PC-3 (cell line): Measurements from ENCODE around the gene SUMO2. TPM values are rescaled to one million over a fixed set of nuclear protein-coding genes. Genes with fewer than 3 reads are reported as not detected.

ENCODE experiments used
- ATAC-seq: fragments of 200-7000 bp; cut with Tn5 transposase; 2 replicates; pipeline ENCODE4 v1.9.1; 2020; ENCODE audit warnings: mild to moderate bottlenecking, moderate library complexity
- BruUV-seq: library from RNA; stranded (reverse); fragments of 400-500 nt; replicated peaks from 2 replicates; lab custom pipeline; 2021; lab: Mats Ljungman, UMichigan
- CTCF ChIA-PET: fragments of 300-600 bp; sonication (Branson Sonifier 250); formaldehyde crosslinking; loops from one replicate; lab custom pipeline; 2022; ENCODE audit warnings: antibody characterized with exemption; lab: Charles Lee
- POLR2A ChIA-PET: fragments of 300-600 bp; sonication (Branson Sonifier 250); formaldehyde crosslinking; loops from one replicate; lab custom pipeline; 2022; ENCODE audit warnings: antibody characterized with exemption; ENCODE audit not compliant: unreplicated experiment; lab: Charles Lee
- DNase-seq: peaks from one replicate; pipeline ENCODE4 v3.0.0-alpha.2; 2015
- H2AFZ ChIP-seq: fragments of 300-600 bp; sonication (generic); 2 replicates; pipeline ENCODE4 v1.6.0; 2016; ENCODE audit warnings: antibody characterized with exemption, low read length
- H3F3A ChIP-seq: fragments of 300-600 bp; sonication (generic); one replicate; pipeline ENCODE4 v1.6.0; 2017; ENCODE audit warnings: antibody characterized with exemption, low read length, control low read depth, mild to moderate bottlenecking; ENCODE audit not compliant: unreplicated experiment
- H3K27ac ChIP-seq: fragments of 300-600 bp; sonication (generic); 2 replicates; pipeline ENCODE4 v1.5.1; 2016; ENCODE audit warnings: mild to moderate bottlenecking, low read length
- H3K27me3 ChIP-seq: fragments of 300-600 bp; sonication (generic); 2 replicates; pipeline ENCODE4 v1.6.1; 2016; ENCODE audit warnings: low read length, mixed read lengths
- H3K36me3 ChIP-seq: fragments of 300-600 bp; sonication (generic); 2 replicates; pipeline ENCODE4 v1.6.1; 2016; ENCODE audit warnings: low read depth, mixed run types, low read length, mixed read lengths
- H3K4me1 ChIP-seq: fragments of 300-600 bp; sonication (generic); 2 replicates; pipeline ENCODE4 v1.5.1; 2016; ENCODE audit warnings: low read length; ENCODE audit not compliant: insufficient read depth
- H3K4me2 ChIP-seq: fragments of 300-600 bp; sonication (generic); 2 replicates; pipeline ENCODE4 v1.6.0; 2016; ENCODE audit warnings: low read length
- H3K4me3 ChIP-seq: fragments of 300-600 bp; sonication (generic); 2 replicates; pipeline ENCODE4 v1.5.1; 2016; ENCODE audit warnings: mild to moderate bottlenecking, low read length, mixed read lengths
- H3K79me2 ChIP-seq: fragments of 300-600 bp; sonication (generic); 2 replicates; pipeline ENCODE4 v1.6.1; 2017; ENCODE audit warnings: low read length, mixed read lengths
- H3K9ac ChIP-seq: fragments of 300-600 bp; sonication (generic); 2 replicates; pipeline ENCODE4 v1.6.0; 2016; ENCODE audit warnings: mild to moderate bottlenecking, low read length
- H3K9me2 ChIP-seq: fragments of 300-600 bp; sonication (generic); replicated peaks from 2 replicates; pipeline ENCODE4 v1.6.1; 2016; ENCODE audit warnings: mixed run types, low read length, mixed read lengths
- H3K9me3 ChIP-seq: fragments of 300-600 bp; sonication (generic); 2 replicates; pipeline ENCODE4 v1.6.1; 2016; ENCODE audit warnings: low read length, mixed read lengths
- H4K20me1 ChIP-seq: fragments of 300-600 bp; sonication (generic); 2 replicates; pipeline ENCODE4 v1.6.1; 2016; ENCODE audit warnings: low read length, mixed read lengths
- CTCF ChIP-seq: fragments of 300-600 bp; sonication (generic); conservative IDR thresholded peaks from 2 replicates; pipeline ENCODE4 v1.5.1; 2017; ENCODE audit warnings: antibody characterized with exemption, low read depth, mild to moderate bottlenecking, low read length
- EZH2 ChIP-seq: fragments of 300-600 bp; sonication (generic); IDR thresholded peaks from one replicate; pipeline ENCODE4 v1.6.1; 2017; ENCODE audit warnings: antibody characterized with exemption, mild to moderate bottlenecking, low read length; ENCODE audit not compliant: unreplicated experiment
- EZH2phosphoT487 ChIP-seq: fragments of 300-600 bp; sonication (generic); IDR thresholded peaks from 2 replicates; pipeline ENCODE4 v1.6.1; 2018; ENCODE audit warnings: mild to moderate bottlenecking, antibody characterized with exemption, low read length, borderline replicate concordance
- intact Hi-C: fragments of 100-400 bp; cut with micrococcal nuclease; formaldehyde crosslinking; loops from 2 replicates; pipeline ENCODE4 v1.9.0; 2023
- total RNA-seq: library from RNA; depleted of rRNA; stranded (reverse); fragments of >200 nt; gene quantifications from 2 replicates; pipeline ENCODE4 v1.2.3, GENCODE V29; 2014

Gene SUMO2
- total RNA-seq, 1 experiment from 2014 or later, result 282 TPM

- Histone ChIP-seq H2AFZ (no peak overlapping the region), H3K9me3 (no peaks in the 10 kb centered on the region), H4K20me1 (no peaks in the 10 kb centered on the region), H3K9me2 (no peaks in the 10 kb centered on the region), H3K4me3 (no peak overlapping the region), H3F3A (no peaks in the 10 kb centered on the region), H3K4me1 (no peaks in the 10 kb centered on the region), H3K4me2 (no peak overlapping the region), H3K36me3 (peaks cover 70% of the 10 kb centered on the region), H3K9ac (no peak overlapping the region), H3K27me3 (no peaks in the 10 kb centered on the region), H3K79me2 (no peaks in the 10 kb centered on the region), H3K27ac (no peak overlapping the region)
- POLR2A ChIA-PET, result interaction anchor here (0.7 kb wide), 1 partner anchor 13 kb away, joined by 3 read pairs; no protein-coding TSS in a partner anchor
- BruUV-seq, result no TSS peak
- CTCF ChIA-PET, result no interaction called here
- TF ChIP-seq CTCF, result no peak
- TF ChIP-seq EZH2phosphoT487, result no peak
- no peak for TF ChIP-seq EZH2
- intact Hi-C loops, result no loop called here
- DNase-seq (no peak), ATAC-seq (no peak)
Measured at GRCh38 chr17:75227729-75228128, 45.0 kb upstream of the SUMO2 start.

GRCh38 chr17:75225016-75225415 is 42.3 kb upstream of the SUMO2 start:
- ChIA-PET POLR2A (no interaction called here), CTCF (no interaction called here)
- H3K27ac ChIP-seq, result no peak overlapping the region
- ATAC-seq, result no peak; the same call in 1 of the 2 replicates
- H2AFZ ChIP-seq, result no peak overlapping the region
- DNase-seq, result no peak
- no peak for TF ChIP-seq EZH2phosphoT487
- no peaks in the 10 kb centered on the region for H3K4me1 ChIP-seq
- no peaks in the 10 kb centered on the region for H3K9me3 ChIP-seq
- H3K4me2 ChIP-seq, result no peak overlapping the region
- H3K27me3 ChIP-seq, result no peaks in the 10 kb centered on the region
- H3F3A ChIP-seq, result no peaks in the 10 kb centered on the region
- no peaks in the 10 kb centered on the region; the same call in 1 of the 2 replicates for H3K79me2 ChIP-seq
- peaks cover 63% of the 10 kb centered on the region for H3K36me3 ChIP-seq
- H3K4me3 ChIP-seq, result no peak overlapping the region
- H3K9ac ChIP-seq, result no peak overlapping the region
- no peaks in the 10 kb centered on the region for H4K20me1 ChIP-seq
- intact Hi-C loops, result no loop called here
- no TSS peak for BruUV-seq
- no peaks in the 10 kb centered on the region for H3K9me2 ChIP-seq

- POLR2A ChIA-PET, result interaction anchor here (0.7 kb wide), 1 partner anchor 18 kb away, joined by 14 read pairs; no protein-coding TSS in a partner anchor
Measured at GRCh38 chr17:75219815-75220214, 37.1 kb upstream of the SUMO2 start.

More at GRCh38 chr17:75219815-75220214, 37.1 kb upstream of the SUMO2 start:
- CTCF ChIA-PET, result no interaction called here
- BruUV-seq, result no TSS peak
- Histone ChIP-seq H3K4me1 (no peaks in the 10 kb centered on the region), H3K27me3 (no peaks in the 10 kb centered on the region), H3K9me2 (no peaks in the 10 kb centered on the region), H3K9me3 (no peaks in the 10 kb centered on the region), H3K79me2 (no peaks in the 10 kb centered on the region; the same call in 1 of the 2 replicates), H2AFZ (no peak overlapping the region), H3K4me2 (no peak overlapping the region), H3K9ac (no peak overlapping the region), H3K4me3 (no peak overlapping the region), H3K27ac (no peak overlapping the region), H4K20me1 (no peaks in the 10 kb centered on the region), H3F3A (no peaks in the 10 kb centered on the region), H3K36me3 (peaks cover 62% of the 10 kb centered on the region)
- ATAC-seq (no peak), DNase-seq (no peak)
- TF ChIP-seq CTCF (no peak), EZH2phosphoT487 (no peak), EZH2 (no peak)
- intact Hi-C loops, result no loop called here
